ENCODE measurements around the gene CLRN3. TPM values are rescaled to one million over a fixed set of nuclear protein-coding genes. Genes with fewer than 3 reads are reported as not detected.

CLRN3 gene
- total and polyA plus RNA-seq, 2 of the 8 experiments (the other 6 are each of a cell fraction or from before 2014, with no cell fraction given): not detected

GRCh38 chr10:127834221-127834620 lies 58.5 kb downstream of the CLRN3 start:
- no peak overlapping the region for H3K18ac ChIP-seq (ENCODE audit: extremely low read depth, low read length)
- CTCF ChIA-PET (ENCODE audit: partially characterized antibody): interaction anchor here (0.6 to 2.4 kb wide), 4 partner anchors 8 to 24 kb away, joined by 3 to 6 read pairs (median 4); no protein-coding TSS in a partner anchor
- TF ChIP-seq SUZ12 (IDR thresholded peaks at IDR 0.05; ENCODE audit: low read length) (no peak), KDM1A (IDR thresholded peaks at IDR 0.05; ENCODE audit: borderline replicate concordance, low read length) (no peak), SIX5 (IDR thresholded peaks at IDR 0.05; ENCODE audit: low read depth, low read length) (no peak), BRCA1 (IDR thresholded peaks at IDR 0.05; ENCODE audit: low read depth, low read length) (no peak), CBX8 (IDR thresholded peaks at IDR 0.05; ENCODE audit: borderline replicate concordance, low read depth, low read length) (no peak), CTBP2 (IDR thresholded peaks at IDR 0.05; ENCODE audit: borderline replicate concordance, insufficient read depth, insufficient read length, low read length) (no peak), TCF12 (IDR thresholded peaks at IDR 0.05; ENCODE audit: low read depth, low read length) (no peak), CHD2 (IDR thresholded peaks at IDR 0.05; ENCODE audit: low read length) (no peak), TAF7 (optimal IDR thresholded peaks at IDR 0.05; ENCODE audit: borderline replicate concordance, low read depth, low read length) (no peak), GABPA (IDR thresholded peaks at IDR 0.05; ENCODE audit: borderline replicate concordance, insufficient read depth, low read length) (no peak), KDM4A (IDR thresholded peaks at IDR 0.05; ENCODE audit: low read depth, low read length, severe bottlenecking) (no peak), GTF2F1 (IDR thresholded peaks at IDR 0.05; ENCODE audit: borderline replicate concordance, low read depth, low read length) (no peak), CEBPB (IDR thresholded peaks at IDR 0.05; ENCODE audit: low read depth, low read length) (no peak), SP1 (IDR thresholded peaks at IDR 0.05; ENCODE audit: low read depth, low read length) (no peak), EZH2 (IDR thresholded peaks at IDR 0.05; ENCODE audit: low read depth, low read length, severe bottlenecking) (no peak)

More at GRCh38 chr10:127834221-127834620, 58.5 kb downstream of the CLRN3 start:
- Histone ChIP-seq H3K36me3 (ENCODE audit: control insufficient read depth in 2 of 4, insufficient read depth in 4 of 4, low read length in 3 of 4) (no peaks in the 10 kb centered on the region), H4K91ac (replicated peaks; ENCODE audit: insufficient read length, low read length) (no peak overlapping the region), H4K20me1 (replicated peaks in 1 of 2; ENCODE audit: control insufficient read depth in 1 of 2, insufficient read depth in 2 of 2, low read length in 2 of 2) (no peaks in the 10 kb centered on the region), H3K4me3 (ENCODE audit: extremely low read depth in 1 of 4, insufficient read depth in 2 of 4, low read depth in 3 of 4, low read length in 4 of 4) (no peak overlapping the region), H2BK120ac (replicated peaks; ENCODE audit: low read depth, low read length) (no peak overlapping the region), H3K4me1 (replicated peaks in 1 of 4; ENCODE audit: control insufficient read depth in 3 of 4, insufficient read depth in 4 of 4, low read length in 3 of 4) (peaks cover 0 to 4% (median 3%) of the 10 kb centered on the region in 4 experiments; a peak in 2 of 7 replicates), H3K9ac (replicated peaks in 1 of 4; ENCODE audit: extremely low read depth in 1 of 4, low read depth in 3 of 4, low read length in 3 of 4) (no peak overlapping the region), H3K23me2 (ENCODE audit: low read depth, low read length) (no peaks in the 10 kb centered on the region), H2BK12ac (ENCODE audit: low read depth, low read length) (no peak overlapping the region), H2AFZ (ENCODE audit: low read length) (no peak overlapping the region), H2BK15ac (ENCODE audit: low read length) (no peak overlapping the region), H3K79me1 (ENCODE audit: low read depth, low read length) (no peaks in the 10 kb centered on the region), H3K4ac (replicated peaks; ENCODE audit: insufficient read length, low read depth, low read length) (no peak overlapping the region), H3K23ac (ENCODE audit: insufficient read length) (no peak overlapping the region), H3K27ac (ENCODE audit: low read depth, low read length) (no peak overlapping the region), H2BK20ac (ENCODE audit: low read length) (no peak overlapping the region), H2AK5ac (ENCODE audit: low read depth, low read length) (no peak overlapping the region), H3K9me3 (ENCODE audit: insufficient read depth in 2 of 2, low read depth in 1 of 2, low read length in 1 of 2) (no peaks in the 10 kb centered on the region), H3K27me3 (replicated peaks in 1 of 4; ENCODE audit: control insufficient read depth in 3 of 4, extremely low read depth in 1 of 4, insufficient read depth in 3 of 4, low read length in 3 of 4) (no peaks in the 10 kb centered on the region), H3K79me2 (ENCODE audit: control insufficient read depth in 1 of 2, insufficient read depth in 2 of 2, low read length in 2 of 2) (no peaks in the 10 kb centered on the region), H4K5ac (ENCODE audit: insufficient read length, low read depth, low read length) (no peak overlapping the region), H3K14ac (ENCODE audit: insufficient read length) (no peak overlapping the region), H3K4me2 (ENCODE audit: insufficient read depth in 1 of 2, low read depth in 2 of 2, low read length in 2 of 2) (no peak overlapping the region), H2BK5ac (ENCODE audit: low read depth, low read length) (no peak overlapping the region), H3K56ac (replicated peaks; ENCODE audit: insufficient read length, low read depth, low read length) (no peak overlapping the region), H4K8ac (ENCODE audit: extremely low read depth, insufficient read depth, low read length) (no peak overlapping the region)
- POLR2A ChIA-PET (ENCODE audit: partially characterized antibody): no interaction called here
- FAIRE-seq: no peak
- no peak for DNase-seq (ENCODE audit: low read depth in 1 of 2, low spot score in 2 of 2)
- WGBS, 2 experiments (ENCODE audit: extremely low coverage in 1 of 2, insufficient coverage in 1 of 2, insufficient read length in 1 of 2, insufficient replicate concordance in 2 of 2, low coverage in 1 of 2, low lambda C conversion rate in 2 of 2, missing lambda C conversion rate in 1 of 2): 81% methylated on average over 7 of the region's 7 CpGs; no CpG with 5 or more reads in 1 of the 2 experiments

All from H1 (cell line).